NT2/D1 (cell line): ENCODE measurements around the gene MOGAT3.
"Not testable (repeated sequence)": the region's sequence is repeated elsewhere in the genome, so short reads cannot be mapped to it uniquely, and the experiment has no call there.

Experiments
- DNase-seq: peaks from one replicate; pipeline ENCODE4 v3.0.0-alpha.2; 2011; ENCODE audit warnings: low read depth, low spot score
- H3K27me3 ChIP-seq: 2 replicates; pipeline ENCODE4 v1.6.0; 2011; ENCODE audit warnings: mild to moderate bottlenecking; ENCODE audit not compliant: insufficient read length, insufficient read depth
- H3K36me3 ChIP-seq: 2 replicates; pipeline ENCODE4 v1.6.1; 2011; ENCODE audit warnings: mild to moderate bottlenecking, low read length, mixed read lengths; ENCODE audit not compliant: insufficient read depth, insufficient read length
- H3K4me1 ChIP-seq: 2 replicates; pipeline ENCODE4 v1.5.1; 2011; ENCODE audit not compliant: insufficient read depth, insufficient read length
- H3K4me3 ChIP-seq: 2 replicates; pipeline ENCODE4 v1.5.1; 2011; ENCODE audit warnings: low read depth; ENCODE audit not compliant: insufficient read length
- H3K9ac ChIP-seq: 2 replicates; pipeline ENCODE4 v1.6.0; 2011; ENCODE audit warnings: low read depth; ENCODE audit not compliant: insufficient read length
- H3K9me3 ChIP-seq: 2 replicates; pipeline ENCODE4 v1.5.1; 2011; ENCODE audit warnings: mild to moderate bottlenecking, low read length; ENCODE audit not compliant: insufficient read depth
- SUZ12 ChIP-seq: IDR thresholded peaks from 2 replicates; pipeline ENCODE4 v1.6.1; 2011; ENCODE audit not compliant: insufficient read length, insufficient read depth; ENCODE audit errors: extremely low read depth
- YY1 ChIP-seq: IDR thresholded peaks from 2 replicates; pipeline ENCODE4 v1.6.1; 2011; ENCODE audit not compliant: insufficient read length, insufficient read depth
- ZNF274 ChIP-seq: IDR thresholded peaks from 2 replicates; pipeline ENCODE4 v1.6.1; 2011; ENCODE audit warnings: mild to moderate bottlenecking, low read depth, low read length

The MOGAT3 gene

GRCh38 chr7:101208794-101209193 is 8.0 kb upstream of the MOGAT3 start:
- peaks cover 56% of the 10 kb centered on the region for H3K36me3 ChIP-seq
- no peak overlapping the region for H3K4me3 ChIP-seq

GRCh38 chr7:101207459-101207858 is 6.6 kb upstream of the MOGAT3 start:
- TF ChIP-seq SUZ12 (no peak), ZNF274 (no peak), YY1 (no peak)
- Histone ChIP-seq H3K36me3 (peaks cover 46% of the 10 kb centered on the region), H3K4me1 (no peaks in the 10 kb centered on the region), H3K9ac (no peak overlapping the region), H3K27me3 (no peaks in the 10 kb centered on the region), H3K4me3 (no peak overlapping the region), H3K9me3 (no peaks in the 10 kb centered on the region)
- no peak for DNase-seq

More at GRCh38 chr7:101208794-101209193, 8.0 kb upstream of the MOGAT3 start:
- H3K9me3 ChIP-seq: no peaks in the 10 kb centered on the region
- H3K4me1 ChIP-seq: no peaks in the 10 kb centered on the region
- no peaks in the 10 kb centered on the region for H3K27me3 ChIP-seq
- TF ChIP-seq ZNF274 (no peak), YY1 (no peak), SUZ12 (no peak)
- no peak for DNase-seq
- H3K9ac ChIP-seq: no peak overlapping the region

DNA sequence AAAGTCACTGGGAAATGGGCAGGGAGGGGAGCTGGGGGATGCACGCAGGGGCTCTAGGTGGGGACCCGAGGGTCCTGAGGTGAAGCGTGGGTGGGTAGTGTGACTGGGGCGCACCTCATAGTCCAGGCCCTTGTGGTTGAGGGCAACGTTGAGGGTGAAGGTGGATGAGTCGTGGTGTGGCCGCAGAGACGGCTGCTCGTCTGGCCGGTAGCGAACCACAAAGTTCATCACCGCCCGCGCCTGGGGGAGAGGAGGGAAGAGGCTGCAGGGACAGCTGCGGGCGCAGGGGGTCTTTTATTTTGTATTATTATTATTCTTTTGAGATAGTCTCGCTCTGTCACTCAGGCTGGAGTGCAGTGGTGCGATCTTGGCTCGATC is 5.8 kb upstream of the MOGAT3 start:
- Histone ChIP-seq H3K36me3 (peaks cover 38% of the 10 kb centered on the region), H3K9ac (no peak overlapping the region), H3K9me3 (no peaks in the 10 kb centered on the region), H3K27me3 (no peaks in the 10 kb centered on the region), H3K4me1 (no peaks in the 10 kb centered on the region), H3K4me3 (no peak overlapping the region)
- no peak for TF ChIP-seq SUZ12
- no peak for TF ChIP-seq ZNF274
- TF ChIP-seq YY1: no peak
- no peak for DNase-seq

GRCh38 chr7:101205901-101206664 is 5.2 kb upstream of the MOGAT3 start:
- no peak for TF ChIP-seq ZNF274
- TF ChIP-seq SUZ12: no peak
- TF ChIP-seq YY1: no peak
- H3K36me3 ChIP-seq: peaks cover 32% of the 10 kb centered on the region
- no peak for DNase-seq

GRCh38 chr7:101203740-101204738 is 3.2 kb upstream of the MOGAT3 start:
- not testable (repeated sequence) for DNase-seq, H3K27me3 ChIP-seq, H3K9me3 ChIP-seq, H3K4me1 ChIP-seq, H3K9ac ChIP-seq, H3K4me3 ChIP-seq
- H3K36me3 ChIP-seq: peaks cover 16% of the 10 kb centered on the region

More at GRCh38 chr7:101205901-101206664, 5.2 kb upstream of the MOGAT3 start:
- Histone ChIP-seq H3K4me3 (no peak overlapping the region), H3K9ac (no peak overlapping the region), H3K4me1 (no peaks in the 10 kb centered on the region), H3K9me3 (no peaks in the 10 kb centered on the region), H3K27me3 (no peaks in the 10 kb centered on the region)

- DNase-seq: no peak
- H3K4me1 ChIP-seq: peaks cover 2% of the 10 kb centered on the region
- TF ChIP-seq ZNF274: no peak
- TF ChIP-seq YY1: no peak
- no peak for TF ChIP-seq SUZ12
- H3K9me3 ChIP-seq: no peaks in the 10 kb centered on the region
- no peak overlapping the region for H3K4me3 ChIP-seq
- H3K9ac ChIP-seq: no peak overlapping the region
- no peaks in the 10 kb centered on the region for H3K27me3 ChIP-seq
- peaks cover 10% of the 10 kb centered on the region for H3K36me3 ChIP-seq
Measured at GRCh38 chr7:101202603-101202918, 1.7 kb upstream of the MOGAT3 start.

DNA sequence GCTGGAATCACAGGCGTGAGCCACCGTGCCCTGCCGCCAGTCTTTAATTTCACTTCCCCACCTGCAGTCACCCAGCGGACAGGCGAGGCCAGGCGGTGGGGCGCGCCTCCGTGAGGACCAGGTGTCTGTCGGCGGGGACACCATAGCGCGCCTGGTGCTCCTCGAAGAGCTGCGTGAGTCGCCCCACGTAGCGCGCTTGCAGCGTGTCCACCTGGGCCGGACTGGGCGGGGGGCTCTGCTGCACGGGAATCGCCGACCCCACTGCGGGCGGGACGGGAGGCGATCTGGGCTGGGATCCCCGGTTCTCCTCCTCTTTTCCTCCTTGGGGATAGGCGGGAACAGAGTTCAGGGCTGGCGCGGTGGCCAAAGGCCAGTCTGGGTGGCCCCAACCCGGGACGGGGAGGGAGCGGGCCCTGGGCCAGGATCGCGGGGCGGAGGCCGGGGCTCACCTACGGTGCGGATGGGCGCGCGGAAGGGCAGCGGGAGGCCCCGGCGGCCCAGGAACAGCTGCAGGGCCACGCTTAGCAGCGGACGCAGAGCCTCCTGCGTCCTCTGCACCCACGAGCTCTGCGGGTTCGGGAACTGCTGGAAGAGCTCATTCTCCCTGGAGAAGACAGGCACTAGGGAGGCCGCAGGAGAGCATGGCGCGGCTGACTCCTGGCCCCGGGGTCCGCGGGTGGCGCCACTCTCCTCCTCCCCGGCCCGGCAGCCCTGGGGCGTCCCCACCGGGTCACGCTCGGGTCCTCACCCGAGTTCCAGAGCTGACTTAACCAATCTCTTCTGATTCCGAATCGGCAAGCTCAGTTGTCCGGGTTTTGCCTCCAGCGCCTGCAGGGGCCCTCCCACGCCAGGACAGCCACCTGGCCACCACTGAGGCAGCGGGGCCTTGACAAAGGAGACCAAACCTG is 1.1 kb upstream of the MOGAT3 start:
- no peaks in the 10 kb centered on the region for H3K9me3 ChIP-seq
- H3K27me3 ChIP-seq: no peaks in the 10 kb centered on the region
- DNase-seq: no peak
- no peak for TF ChIP-seq SUZ12
- TF ChIP-seq YY1: no peak
- no peak for TF ChIP-seq ZNF274
- peaks cover 10% of the 10 kb centered on the region for H3K36me3 ChIP-seq
- H3K9ac ChIP-seq: no peak overlapping the region
- H3K4me3 ChIP-seq: no peak overlapping the region
- peaks cover 2% of the 10 kb centered on the region for H3K4me1 ChIP-seq
